ENCODE measurements around the gene BMF.

The BMF gene

DNA sequence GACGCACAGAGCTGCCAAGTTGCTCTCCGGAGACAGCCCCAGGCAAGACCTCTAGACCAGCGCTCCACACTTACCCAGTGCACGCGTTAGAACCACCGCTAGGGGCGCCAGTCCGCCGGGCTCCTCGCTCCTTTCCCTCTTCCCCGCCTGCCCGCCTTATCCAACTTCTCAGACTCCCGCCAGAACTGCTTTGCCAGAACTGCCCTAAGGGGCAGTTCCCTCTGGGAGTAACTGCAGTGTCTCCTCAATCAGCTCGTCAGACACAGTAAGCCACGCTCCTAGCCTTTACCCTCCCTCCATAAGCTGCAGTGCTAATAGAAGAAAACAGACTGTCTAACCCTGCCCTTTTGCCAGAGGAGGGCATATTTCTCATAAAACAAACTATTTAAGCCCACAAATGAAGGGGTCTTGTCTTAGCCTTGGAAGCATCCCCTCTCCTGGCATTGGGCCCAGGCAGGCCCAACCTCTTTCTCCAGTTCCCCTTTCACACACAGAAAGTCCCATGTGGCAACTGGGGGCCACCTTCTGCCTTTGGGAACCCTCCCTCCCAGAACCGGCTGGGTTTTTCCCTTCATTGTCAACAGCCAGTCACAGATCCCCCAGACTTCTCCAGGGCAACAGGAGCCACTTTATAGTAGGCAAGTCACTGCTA, 3.7 kb downstream of the BMF start:
- no peaks in the 10 kb centered on the region for H3K27me3 ChIP-seq (ENCODE audit: insufficient read depth, low read depth, severe bottlenecking)
- no peak overlapping the region for H3K4me3 ChIP-seq (ENCODE audit: low read depth, low read length)
- peak; percentile 91 for DNase-seq
- TF ChIP-seq, protein P1, sequence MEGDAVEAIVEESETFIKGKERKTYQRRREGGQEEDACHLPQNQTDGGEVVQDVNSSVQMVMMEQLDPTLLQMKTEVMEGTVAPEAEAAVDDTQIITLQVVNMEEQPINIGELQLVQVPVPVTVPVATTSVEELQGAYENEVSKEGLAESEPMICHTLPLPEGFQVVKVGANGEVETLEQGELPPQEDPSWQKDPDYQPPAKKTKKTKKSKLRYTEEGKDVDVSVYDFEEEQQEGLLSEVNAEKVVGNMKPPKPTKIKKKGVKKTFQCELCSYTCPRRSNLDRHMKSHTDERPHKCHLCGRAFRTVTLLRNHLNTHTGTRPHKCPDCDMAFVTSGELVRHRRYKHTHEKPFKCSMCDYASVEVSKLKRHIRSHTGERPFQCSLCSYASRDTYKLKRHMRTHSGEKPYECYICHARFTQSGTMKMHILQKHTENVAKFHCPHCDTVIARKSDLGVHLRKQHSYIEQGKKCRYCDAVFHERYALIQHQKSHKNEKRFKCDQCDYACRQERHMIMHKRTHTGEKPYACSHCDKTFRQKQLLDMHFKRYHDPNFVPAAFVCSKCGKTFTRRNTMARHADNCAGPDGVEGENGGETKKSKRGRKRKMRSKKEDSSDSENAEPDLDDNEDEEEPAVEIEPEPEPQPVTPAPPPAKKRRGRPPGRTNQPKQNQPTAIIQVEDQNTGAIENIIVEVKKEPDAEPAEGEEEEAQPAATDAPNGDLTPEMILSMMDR (IDR thresholded peaks at IDR 0.05; ENCODE audit: low read depth, low read length), result peak; percentile 95
- H3K27ac ChIP-seq, result peak overlapping the region; percentile 47
- H3K9me3 ChIP-seq (ENCODE audit: severe bottlenecking), result no peaks in the 10 kb centered on the region
- no peaks in the 10 kb centered on the region for H3K36me3 ChIP-seq

GRCh38 chr15:40104296-40104864, 4.3 kb downstream of the BMF start:
- Histone ChIP-seq H3K27me3 (ENCODE audit: insufficient read depth, low read depth, severe bottlenecking) (no peaks in the 10 kb centered on the region), H3K4me3 (ENCODE audit: low read depth, low read length) (no peak overlapping the region), H3K27ac (no peak overlapping the region), H3K36me3 (no peaks in the 10 kb centered on the region), H3K9me3 (ENCODE audit: severe bottlenecking) (no peaks in the 10 kb centered on the region)
- no peak for DNase-seq
- TF ChIP-seq, protein P1 (IDR thresholded peaks at IDR 0.05; ENCODE audit: low read depth, low read length), result no peak

- Histone ChIP-seq H3K4me3 (ENCODE audit: low read depth, low read length) (no peak overlapping the region), H3K36me3 (no peaks in the 10 kb centered on the region), H3K27me3 (ENCODE audit: insufficient read depth, low read depth, severe bottlenecking) (no peaks in the 10 kb centered on the region), H3K9me3 (ENCODE audit: severe bottlenecking) (no peaks in the 10 kb centered on the region), H3K27ac (no peak overlapping the region)
- DNase-seq, result no peak
- TF ChIP-seq, protein P1 (IDR thresholded peaks at IDR 0.05; ENCODE audit: low read depth, low read length), result no peak
These were observed 4.8 kb downstream of the BMF start for GRCh38 chr15:40103864-40104271.

DNA sequence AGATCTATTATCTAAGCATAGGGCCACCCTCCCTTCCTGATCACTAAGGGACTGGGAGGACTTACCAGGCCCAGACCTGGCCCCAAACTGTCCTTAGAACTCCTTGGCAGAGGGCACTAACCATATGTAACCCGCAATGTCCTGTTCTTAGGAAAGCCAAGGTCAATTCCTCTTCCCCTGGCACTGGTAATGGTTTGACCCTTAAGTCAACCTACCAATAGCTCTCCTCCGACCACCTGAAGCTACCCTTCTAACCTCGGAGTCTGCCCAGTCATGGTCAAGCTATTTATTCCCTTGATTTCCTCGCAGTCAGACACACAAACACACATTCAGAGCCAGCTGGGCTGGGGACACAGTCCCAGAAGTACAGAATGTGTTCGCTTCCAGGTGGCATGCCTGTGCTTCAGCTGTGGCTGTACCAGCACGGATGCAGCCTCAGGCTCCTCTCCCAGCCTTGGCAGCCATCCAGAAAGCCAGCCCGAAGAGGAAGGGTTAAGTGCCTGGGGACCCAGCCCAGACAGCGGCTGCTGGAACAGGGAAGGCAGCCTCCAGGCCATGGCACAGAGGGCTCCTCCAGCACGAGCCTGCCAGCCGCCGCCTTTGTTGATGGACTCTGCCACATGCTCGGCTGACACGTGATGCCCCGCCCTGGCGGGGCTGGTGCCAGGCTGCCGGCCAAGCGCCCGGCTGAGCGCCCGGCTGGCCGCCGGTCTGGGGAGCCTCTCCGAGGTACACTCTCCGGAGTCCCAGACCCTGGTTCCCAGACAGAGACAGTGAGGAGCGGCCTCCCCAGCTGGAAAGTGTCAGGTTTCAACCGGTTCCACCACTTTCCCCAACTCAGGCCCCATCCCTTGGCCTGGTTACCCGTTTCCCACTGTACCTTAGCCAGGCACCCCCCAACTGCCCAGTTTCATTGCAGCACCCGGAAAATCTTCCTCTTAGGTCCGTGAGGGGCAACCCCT, 5.5 kb downstream of the BMF start:
- no peaks in the 10 kb centered on the region for H3K9me3 ChIP-seq (ENCODE audit: severe bottlenecking)
- DNase-seq, result no peak
- H3K36me3 ChIP-seq, result no peaks in the 10 kb centered on the region
- H3K4me3 ChIP-seq (ENCODE audit: low read depth, low read length), result no peak overlapping the region
- no peak overlapping the region for H3K27ac ChIP-seq
- no peaks in the 10 kb centered on the region for H3K27me3 ChIP-seq (ENCODE audit: insufficient read depth, low read depth, severe bottlenecking)
- TF ChIP-seq, protein P1 (IDR thresholded peaks at IDR 0.05; ENCODE audit: low read depth, low read length), result no peak

DNA sequence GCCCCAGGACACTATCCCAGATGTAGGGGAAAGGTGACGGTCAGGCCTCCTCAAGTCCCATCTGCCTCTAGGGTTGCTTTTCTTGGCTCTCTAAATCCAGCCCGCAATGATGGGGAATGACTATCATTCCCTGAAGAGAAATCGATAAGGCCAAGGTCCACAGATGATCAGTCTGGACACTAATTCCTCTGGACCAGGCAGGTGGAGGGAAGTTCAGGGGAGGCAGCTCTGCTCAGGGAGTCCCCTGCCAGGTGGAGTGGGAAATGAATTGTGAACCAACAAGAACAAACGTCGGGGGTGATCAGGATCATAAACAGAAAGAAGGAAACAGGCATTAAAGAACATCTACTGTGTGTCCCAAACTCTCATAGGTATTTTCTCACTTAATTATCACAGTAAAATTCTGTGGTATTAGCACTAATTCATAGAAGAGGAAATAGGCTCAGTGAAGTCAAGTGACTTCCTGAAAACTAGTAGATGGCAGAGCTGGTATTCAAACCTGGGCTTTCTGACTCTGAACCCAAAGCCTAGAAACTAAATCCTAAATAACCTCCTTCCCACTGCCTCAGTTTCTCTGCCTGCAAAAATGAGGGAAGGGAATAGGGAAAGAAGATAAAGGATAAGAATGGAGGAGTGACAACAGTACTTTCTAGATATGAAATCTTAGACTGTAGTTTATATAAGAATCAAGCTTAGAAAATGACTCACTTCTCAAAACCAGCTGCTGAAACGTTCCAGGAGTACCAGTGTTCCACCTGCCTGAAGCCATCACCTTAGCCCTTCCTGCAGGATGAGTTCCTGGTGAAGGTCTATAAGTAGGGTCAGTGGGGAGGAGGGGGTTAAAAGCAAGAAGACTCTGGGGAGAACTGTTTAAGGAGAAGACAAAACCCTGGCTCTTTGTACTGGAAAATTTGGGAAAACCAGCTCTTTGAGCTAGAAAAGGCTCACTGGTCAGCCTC, 7.5 kb downstream of the BMF start:
- H3K36me3 ChIP-seq, result no peaks in the 10 kb centered on the region
- TF ChIP-seq, protein P1 (IDR thresholded peaks at IDR 0.05; ENCODE audit: low read depth, low read length), result no peak
- DNase-seq, result no peak
- no peak overlapping the region for H3K4me3 ChIP-seq (ENCODE audit: low read depth, low read length)
- no peaks in the 10 kb centered on the region for H3K27me3 ChIP-seq (ENCODE audit: insufficient read depth, low read depth, severe bottlenecking)
- no peak overlapping the region for H3K27ac ChIP-seq
- no peaks in the 10 kb centered on the region for H3K9me3 ChIP-seq (ENCODE audit: severe bottlenecking)
